CD14-positive monocyte (primary cell): ENCODE data around the gene OR2Z1. TPM values are rescaled to one million over a fixed set of nuclear protein-coding genes. Genes with fewer than 3 reads are reported as not detected.

Source experiments
- DNase-seq, 3 donors: peaks; one replicate each; pipeline ENCODE4 v3.0.0-alpha.2; 2011 to 2022
- H2AFZ ChIP-seq: 2 replicates; pipeline ENCODE4 v1.6.0; 2012; ENCODE audit warnings: mild to moderate bottlenecking, low read depth, low read length, inconsistent platforms; ENCODE audit not compliant: insufficient read depth, poor library complexity, severe bottlenecking
- H3K27ac ChIP-seq, 2 donors: 1 replicate in 1 of 2; 2 replicates in 1 of 2; pipeline ENCODE4 v1.5.1; 2012 to 2013; ENCODE audit warnings: low read length in 2 of 2, control low read depth in 1 of 2, inconsistent platforms in 1 of 2, low read depth in 1 of 2, mild to moderate bottlenecking in 1 of 2
- H3K27me3 ChIP-seq, 2 donors: one replicate each; pipeline versions ENCODE4 v1.6.0 to v1.6.1; 2011 to 2013; ENCODE audit warnings: low read length in 2 of 2; ENCODE audit not compliant: control insufficient read depth in 2 of 2, insufficient read depth in 2 of 2
- H3K36me3 ChIP-seq, 2 donors: replicated peaks in 1 of 2; 1 replicate in 1 of 2; 2 replicates in 1 of 2; pipeline versions ENCODE4 v1.5.1 to v1.6.1; 2012 to 2013; ENCODE audit warnings: low read length in 2 of 2, control low read depth in 1 of 2, inconsistent platforms in 1 of 2, mild to moderate bottlenecking in 1 of 2; ENCODE audit not compliant: insufficient read depth in 2 of 2, control insufficient read depth in 1 of 2
- H3K4me1 ChIP-seq, 2 donors: 1 replicate in 1 of 2; 2 replicates in 1 of 2; pipeline versions ENCODE4 v1.5.1 to v1.6.1; 2012 to 2013; ENCODE audit warnings: low read length in 2 of 2, control low read depth in 1 of 2, inconsistent platforms in 1 of 2, mild to moderate bottlenecking in 1 of 2, moderate library complexity in 1 of 2; ENCODE audit not compliant: insufficient read depth in 2 of 2, control insufficient read depth in 1 of 2
- H3K4me2 ChIP-seq: replicated peaks from 2 replicates; pipeline ENCODE3; 2012; ENCODE audit warnings: low read length, moderate library complexity, mild to moderate bottlenecking; ENCODE audit not compliant: poor library complexity, severe bottlenecking; ENCODE audit errors: extremely low read depth
- H3K4me3 ChIP-seq, 3 experiments: fragments of 200-600 bp in 1 of 3; sonication (generic) in 1 of 3; replicated peaks in 1 of 3; 1 replicate in 2 of 3; 2 replicates in 1 of 3; pipeline ENCODE4 v1.5.1; 2011 to 2013; ENCODE audit warnings: low read length in 3 of 3, mild to moderate bottlenecking in 3 of 3, control low read depth in 2 of 3, low read depth in 2 of 3, inconsistent platforms in 1 of 3, moderate library complexity in 1 of 3
- H3K79me2 ChIP-seq: 2 replicates; pipeline ENCODE4 v1.6.0; 2012; ENCODE audit warnings: mild to moderate bottlenecking, control low read depth, inconsistent platforms, low read length, moderate library complexity; ENCODE audit not compliant: insufficient read depth
- H3K9ac ChIP-seq: 2 replicates; pipeline ENCODE4 v1.6.0; 2017; ENCODE audit warnings: low read length, mild to moderate bottlenecking; ENCODE audit not compliant: insufficient read depth, poor library complexity, severe bottlenecking
- H3K9me3 ChIP-seq, 2 donors: replicated peaks in 1 of 2; 1 replicate in 1 of 2; 2 replicates in 1 of 2; pipeline versions ENCODE4 v1.5.1 to v1.6.1; 2012 to 2013; ENCODE audit warnings: low read length in 2 of 2, control low read depth in 1 of 2; ENCODE audit not compliant: control insufficient read depth in 1 of 2, insufficient read depth in 1 of 2
- H4K20me1 ChIP-seq: 2 replicates; pipeline ENCODE4 v1.6.0; 2012; ENCODE audit warnings: mild to moderate bottlenecking, low read length, control low read depth, moderate library complexity; ENCODE audit not compliant: insufficient read depth
- H3K27ac Mint-ChIP-seq, 7 donors: one replicate each; pipeline ENCODE4 v1.8.0; 2020; ENCODE audit warnings: mild to moderate bottlenecking in 7 of 7, mixed read lengths in 7 of 7, moderate library complexity in 6 of 7, inconsistent platforms in 2 of 7
- H3K27me3 Mint-ChIP-seq, 3 donors: one replicate each; pipeline ENCODE4 v1.8.0; 2021 to 2022; ENCODE audit warnings: low read depth in 3 of 3, mild to moderate bottlenecking in 3 of 3, mixed read lengths in 3 of 3, moderate library complexity in 3 of 3, inconsistent platforms in 1 of 3
- H3K36me3 Mint-ChIP-seq, 2 donors: one replicate each; pipeline ENCODE4 v1.8.0; 2020; ENCODE audit warnings: mixed read lengths in 2 of 2, inconsistent platforms in 1 of 2, mild to moderate bottlenecking in 1 of 2
- H3K4me1 Mint-ChIP-seq: one replicate; pipeline ENCODE4 v1.8.0; 2020; ENCODE audit warnings: mild to moderate bottlenecking, mixed read lengths
- H3K4me3 Mint-ChIP-seq, 2 donors: one replicate each; pipeline ENCODE4 v1.8.0; 2020; ENCODE audit warnings: mild to moderate bottlenecking in 2 of 2, mixed read lengths in 2 of 2, moderate library complexity in 1 of 2
- H3K9me3 Mint-ChIP-seq, 7 donors: one replicate each; pipeline ENCODE4 v1.8.0; 2020 to 2022; ENCODE audit warnings: mixed read lengths in 7 of 7, mild to moderate bottlenecking in 6 of 7, moderate library complexity in 6 of 7, inconsistent platforms in 2 of 7
- CTCF ChIP-seq: fragments of 200-600 bp; IDR thresholded peaks from one replicate; pipeline ENCODE4 v1.8.0; 2022; ENCODE audit warnings: antibody characterized with exemption, mild to moderate bottlenecking
- WGBS: methylation state at CpG from one replicate; pipeline ENCODE4 v1.1.5; 2013; ENCODE audit warnings: missing lambda C conversion rate; ENCODE audit not compliant: insufficient coverage; 5-methylcytosine and 5-hydroxymethylcytosine counted together
- intact Hi-C, 2 donors: fragments of 100-400 bp; cut with micrococcal nuclease; formaldehyde crosslinking; loops; one replicate each; pipeline versions ENCODE4 v1.15.0 to v1.15.1; 2023
- polyA plus RNA-seq, 3 donors: library from polyadenylated mRNA; depleted of rRNA in 1 of 3; unstranded in 2 of 3; stranded (reverse) in 1 of 3; fragments of 300-500 nt in 2 of 3; fragments of >200 nt in 1 of 3; fragmentation: Illumina TruSeq in 2 of 3; gene quantifications; 1 replicate in 2 of 3; 2 replicates in 1 of 3; pipeline ENCODE4 v1.2.3, GENCODE V29; 2012 to 2021

Gene OR2Z1
- polyA plus RNA-seq, 3 donors, result not detected

- DNase-seq, result no peak
- Mint-ChIP-seq H3K36me3 (no peaks in the 10 kb centered on the region), H3K4me1 (no peaks in the 10 kb centered on the region), H3K4me3 (no peak overlapping the region), H3K9me3 (peaks cover 2 to 7% (median 4%) of the 10 kb centered on the region in 7 donors), H3K27ac (no peak overlapping the region), H3K27me3 (peaks cover 0 to 14% (median 4%) of the 10 kb centered on the region in 3 donors)
- Histone ChIP-seq H3K36me3 (no peaks in the 10 kb centered on the region), H2AFZ (no peak overlapping the region), H3K27ac (no peak overlapping the region), H4K20me1 (no peaks in the 10 kb centered on the region), H3K27me3 (no peaks in the 10 kb centered on the region), H3K9me3 (no peaks in the 10 kb centered on the region), H3K4me3 (no peak overlapping the region), H3K4me2 (no peak overlapping the region), H3K9ac (no peak overlapping the region), H3K79me2 (no peaks in the 10 kb centered on the region), H3K4me1 (no peaks in the 10 kb centered on the region)
- WGBS, result no CpG with 5 or more reads among the region's 2 CpGs
- intact Hi-C loops, result no loop called here
- TF ChIP-seq CTCF, result no peak
Measured at GRCh38 chr19:8722032-8722431, 598 bp downstream of the OR2Z1 start.

- H3K4me3 ChIP-seq, result no peak overlapping the region
- TF ChIP-seq CTCF, result no peak
- no peak overlapping the region for H3K4me2 ChIP-seq
- Mint-ChIP-seq H3K4me1 (no peaks in the 10 kb centered on the region), H3K4me3 (no peak overlapping the region), H3K36me3 (no peaks in the 10 kb centered on the region), H3K27me3 (peaks cover 0 to 19% (median 6%) of the 10 kb centered on the region in 3 donors), H3K27ac (peak overlapping the region in 1 of 7 donors; percentile 1), H3K9me3 (peaks cover 0 to 5% (median 3%) of the 10 kb centered on the region in 7 donors)
- no peak overlapping the region for H2AFZ ChIP-seq
- H4K20me1 ChIP-seq, result no peaks in the 10 kb centered on the region
- H3K27ac ChIP-seq, result no peak overlapping the region
- no CpG with 5 or more reads among the region's 3 CpGs for WGBS
- no peak for DNase-seq
- H3K4me1 ChIP-seq, result no peaks in the 10 kb centered on the region
- H3K9me3 ChIP-seq, result no peaks in the 10 kb centered on the region
- H3K27me3 ChIP-seq, result no peaks in the 10 kb centered on the region
- H3K79me2 ChIP-seq, result no peaks in the 10 kb centered on the region
- intact Hi-C loops, result no loop called here
- no peak overlapping the region for H3K9ac ChIP-seq
- H3K36me3 ChIP-seq, result no peaks in the 10 kb centered on the region
Measured at GRCh38 chr19:8724276-8724675, 2.8 kb downstream of the OR2Z1 start.
